HG03095 (cell line): ENCODE measurements around the gene DNAJC2.
"Not testable (repeated sequence)": the region's sequence is repeated elsewhere in the genome, so short reads cannot be mapped to it uniquely, and the experiment has no call there.

Experiments used
- ATAC-seq: cut with Tn5 transposase; IDR thresholded peaks from one replicate; pipeline ENCODE4 v1.9.1; 2021; ENCODE audit warnings: moderate library complexity; ENCODE audit not compliant: unreplicated experiment

The DNAJC2 gene

DNA sequence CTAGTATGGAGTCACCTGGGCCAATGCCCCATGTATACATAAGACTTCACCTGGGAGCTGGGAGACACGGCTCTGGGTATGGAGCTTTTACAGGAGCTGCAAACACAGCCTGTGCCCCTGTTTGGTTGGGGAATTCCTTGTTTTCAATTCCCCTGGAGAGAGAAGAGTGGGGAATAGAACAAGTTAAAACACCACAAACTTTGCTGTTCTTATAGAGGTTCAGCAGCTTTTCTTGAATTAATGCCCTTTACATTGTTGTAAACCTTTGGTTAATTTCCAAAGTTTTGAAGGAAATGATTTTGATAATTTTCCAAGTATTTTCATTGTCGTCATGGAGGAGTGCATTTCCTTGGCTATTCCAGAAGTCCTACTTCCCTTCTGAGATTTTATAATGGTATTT lies 66.4 kb downstream of the DNAJC2 start:
- ATAC-seq, result not testable (repeated sequence)

DNA sequence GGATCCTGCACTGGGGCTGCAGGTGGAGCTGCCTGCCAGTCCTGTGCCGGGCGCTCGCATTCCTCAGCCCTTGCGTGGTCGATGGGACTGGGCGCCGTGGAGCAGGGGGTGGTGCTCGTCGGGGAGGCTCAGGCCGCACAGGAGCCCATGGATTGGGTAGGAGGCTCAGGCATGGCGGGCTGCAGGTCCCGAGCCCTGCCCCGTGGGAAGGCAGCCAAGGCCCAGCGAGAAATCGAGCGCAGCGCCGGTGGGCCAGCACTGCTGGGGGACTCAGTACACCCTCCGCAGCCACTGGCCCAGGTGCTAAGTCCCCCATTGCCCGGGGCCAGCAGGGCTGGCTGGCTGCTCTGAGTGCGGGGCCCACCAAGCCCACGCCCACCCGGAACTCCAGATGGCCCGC lies 69.7 kb downstream of the DNAJC2 start:
- ATAC-seq, result not testable (repeated sequence)

DNA sequence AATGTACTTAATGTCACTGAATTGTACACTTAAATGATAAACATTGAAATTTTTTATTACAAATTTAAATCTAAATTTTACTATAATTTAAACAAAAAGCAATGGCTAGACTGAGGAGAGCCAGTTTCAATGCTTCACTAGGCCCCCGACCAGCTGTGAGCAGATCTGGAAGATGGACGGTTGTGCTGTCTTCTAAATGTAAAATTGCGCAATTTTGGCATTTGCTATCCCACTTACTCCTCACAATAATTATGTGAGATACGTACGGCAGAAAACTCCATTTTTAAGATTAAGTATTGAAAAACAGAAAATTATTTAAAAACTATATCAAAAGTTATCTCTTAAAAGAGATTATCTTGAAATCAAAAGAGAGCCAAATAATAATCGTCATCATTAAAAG lies 71.2 kb downstream of the DNAJC2 start:
- ATAC-seq, result not testable (repeated sequence)

DNA sequence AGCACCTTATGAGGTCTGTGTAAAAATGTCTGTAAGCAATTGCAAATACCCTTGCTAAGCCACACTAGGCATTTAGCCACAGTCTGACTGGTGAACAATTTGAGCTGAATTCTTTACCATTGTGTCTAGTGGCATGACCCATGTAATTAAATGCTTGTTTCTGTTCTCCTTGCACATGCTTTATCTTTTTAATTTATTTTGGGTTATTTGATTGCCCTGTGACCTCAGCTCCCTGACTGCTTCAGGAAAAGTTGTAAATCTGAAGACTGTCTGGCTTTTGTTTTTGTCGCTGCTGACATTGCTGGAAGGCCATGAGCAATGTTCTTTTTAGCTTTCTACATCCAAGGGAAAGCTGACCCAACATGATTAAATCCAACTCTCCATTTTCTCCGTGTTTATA lies 78.3 kb downstream of the DNAJC2 start:
- not testable (repeated sequence) for ATAC-seq

DNA sequence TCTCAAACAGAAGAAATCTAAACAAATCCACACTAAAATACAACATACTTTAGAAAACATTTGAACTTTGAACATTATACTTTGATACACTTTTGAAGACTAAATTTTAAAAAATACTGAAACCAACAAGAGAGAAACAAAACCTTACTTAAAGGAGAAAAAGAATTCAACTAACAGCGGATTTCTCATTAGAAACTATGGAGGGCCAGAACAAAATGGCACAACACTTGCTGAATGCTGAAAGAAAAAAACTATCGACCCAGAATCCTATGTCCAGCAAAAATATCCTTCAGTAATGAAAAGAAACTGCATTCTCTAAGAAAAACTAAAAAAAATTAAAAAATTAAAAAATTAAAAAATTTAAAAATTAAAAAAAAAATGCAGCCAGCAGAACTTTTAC lies 80.5 kb downstream of the DNAJC2 start:
- not testable (repeated sequence) for ATAC-seq
